Colonic mucosa (tissue), 4 donors: Measurements from ENCODE around the gene LRRFIP2. TPM values are rescaled to one million over a fixed set of nuclear protein-coding genes. Genes with fewer than 3 reads are reported as not detected.
"Not testable (repeated sequence)": the region's sequence is repeated elsewhere in the genome, so short reads cannot be mapped to it uniquely, and the experiment has no call there.

Source experiments
- DNase-seq: peaks from one replicate; pipeline ENCODE4 v3.0.0-alpha.2; 2020
- H3K27ac ChIP-seq: fragments of 200-600 bp; one replicate; pipeline ENCODE4 v1.8.0; 2021
- H3K27me3 ChIP-seq: fragments of 200-600 bp; one replicate; pipeline ENCODE4 v1.8.0; 2021
- H3K36me3 ChIP-seq: fragments of 200-600 bp; one replicate; pipeline ENCODE4 v1.8.0; 2021
- H3K4me1 ChIP-seq: fragments of 200-600 bp; one replicate; pipeline ENCODE4 v1.8.0; 2021; ENCODE audit warnings: mild to moderate bottlenecking
- H3K4me3 ChIP-seq: fragments of 200-600 bp; one replicate; pipeline ENCODE4 v1.8.0; 2021
- H3K9ac ChIP-seq, 2 donors: one replicate each; pipeline ENCODE4 v1.7.0; 2013; ENCODE audit warnings: control low read depth in 2 of 2, low read depth in 2 of 2, low read length in 2 of 2
- H3K9me3 ChIP-seq: fragments of 200-600 bp; one replicate; pipeline ENCODE4 v1.8.0; 2021
- CTCF ChIP-seq: fragments of 200-600 bp; IDR thresholded peaks from one replicate; pipeline ENCODE4 v1.8.0; 2022; ENCODE audit warnings: antibody characterized with exemption, mild to moderate bottlenecking
- intact Hi-C: fragments of 100-400 bp; cut with DNase I; formaldehyde crosslinking; loops from one replicate; pipeline ENCODE4 v1.14.1; 2022
- total RNA-seq, 2 donors: library from RNA; stranded (reverse); fragmentation: NEBNext Ultra II Directional in 1 of 2; extraction: Animal tissue kit (Norgen Biotek cat#: 25700) in 1 of 2; gene quantifications; one replicate each; pipeline ENCODE4 v1.2.1, GENCODE V29; 2021
- donor health status: healthy.
- donor health status: DM: no; HTN: no; CAD: no.
- donor health status: DM: no; HTN: no; CAD: no.

The LRRFIP2 gene
- total RNA-seq, 2 donors from 2014 or later, result 87.0 to 120 TPM

- no peak overlapping the region for H3K27ac ChIP-seq
- H3K4me1 ChIP-seq, result no peaks in the 10 kb centered on the region
- H3K9ac ChIP-seq, result no peak overlapping the region
- no peaks in the 10 kb centered on the region for H3K36me3 ChIP-seq
- no peak overlapping the region for H3K4me3 ChIP-seq
- no peak for TF ChIP-seq CTCF
- no peaks in the 10 kb centered on the region for H3K9me3 ChIP-seq
- no peak for DNase-seq
- intact Hi-C loops, result loop anchor here (10.0 kb wide), 1 partner anchor 70 kb away; no protein-coding TSS in a partner anchor
- no peaks in the 10 kb centered on the region for H3K27me3 ChIP-seq
These were observed 19.6 kb downstream of the LRRFIP2 start for GRCh38 chr3:37154668-37155314.

- no peak overlapping the region for H3K27ac ChIP-seq
- TF ChIP-seq CTCF, result no peak
- no peak for DNase-seq
- no peaks in the 10 kb centered on the region for H3K4me1 ChIP-seq
- H3K9ac ChIP-seq, result no peak overlapping the region
- no peak overlapping the region for H3K4me3 ChIP-seq
- intact Hi-C loops, result loop anchor here (10.0 kb wide), 1 partner anchor 66 kb away; no protein-coding TSS in a partner anchor
- H3K9me3 ChIP-seq, result no peaks in the 10 kb centered on the region
- H3K36me3 ChIP-seq, result peaks cover 4% of the 10 kb centered on the region
- no peaks in the 10 kb centered on the region for H3K27me3 ChIP-seq
These were observed 23.8 kb downstream of the LRRFIP2 start for GRCh38 chr3:37150621-37151020.

GRCh38 chr3:37149257-37149656 is 25.1 kb downstream of the LRRFIP2 start:
- DNase-seq, result no peak
- Histone ChIP-seq H3K9me3 (no peaks in the 10 kb centered on the region), H3K4me1 (no peaks in the 10 kb centered on the region), H3K36me3 (peaks cover 4% of the 10 kb centered on the region), H3K27ac (no peak overlapping the region), H3K4me3 (no peak overlapping the region), H3K27me3 (no peaks in the 10 kb centered on the region), H3K9ac (no peak overlapping the region)
- no peak for TF ChIP-seq CTCF
- intact Hi-C loops, result no loop called here

- no peak for TF ChIP-seq CTCF
- Histone ChIP-seq H3K27me3 (no peaks in the 10 kb centered on the region), H3K9me3 (no peaks in the 10 kb centered on the region), H3K27ac (no peak overlapping the region), H3K36me3 (peaks cover 4% of the 10 kb centered on the region), H3K4me3 (no peak overlapping the region), H3K9ac (no peak overlapping the region), H3K4me1 (no peaks in the 10 kb centered on the region)
- intact Hi-C loops, result no loop called here
- DNase-seq, result no peak
These were observed 26.2 kb downstream of the LRRFIP2 start for GRCh38 chr3:37148208-37148607.

- H3K27ac ChIP-seq, result no peak overlapping the region
- no peak overlapping the region for H3K9ac ChIP-seq
- intact Hi-C loops, result no loop called here
- no peak overlapping the region for H3K4me3 ChIP-seq
- no peak for DNase-seq
- TF ChIP-seq CTCF, result no peak
- H3K36me3 ChIP-seq, result peaks cover 4% of the 10 kb centered on the region
- H3K4me1 ChIP-seq, result no peaks in the 10 kb centered on the region
- no peaks in the 10 kb centered on the region for H3K27me3 ChIP-seq
- no peaks in the 10 kb centered on the region for H3K9me3 ChIP-seq
These were observed 26.7 kb downstream of the LRRFIP2 start for GRCh38 chr3:37147666-37148065.

GRCh38 chr3:37146927-37147326 is 27.5 kb downstream of the LRRFIP2 start:
- DNase-seq, H3K9me3 ChIP-seq, H3K4me3 ChIP-seq, H3K9ac ChIP-seq, H3K27me3 ChIP-seq, H3K36me3 ChIP-seq, intact Hi-C loops, H3K4me1 ChIP-seq, H3K27ac ChIP-seq: not testable (repeated sequence)
